Measurements from ENCODE around the gene ERC2. TPM values are rescaled to one million over a fixed set of nuclear protein-coding genes. Genes with fewer than 3 reads are reported as not detected.

Gene ERC2
- polyA plus RNA-seq, 3 donors, result not detected

- H3K27me3 Mint-ChIP-seq (ENCODE audit: low read depth in 3 of 3), result peaks cover 66 to 84% (median 73%) of the 10 kb centered on the region in 3 donors
- Histone ChIP-seq H3K4me2 (replicated peaks; ENCODE audit: extremely low read depth, low read length, poor library complexity, severe bottlenecking) (no peak overlapping the region), H3K9me3 (replicated peaks in 1 of 2; ENCODE audit: control insufficient read depth in 1 of 2, insufficient read depth in 1 of 2, low read length in 2 of 2) (peaks cover 0 to 33% of the 10 kb centered on the region in 2 donors), H3K9ac (ENCODE audit: insufficient read depth, low read length, poor library complexity, severe bottlenecking) (no peak overlapping the region), H3K79me2 (ENCODE audit: insufficient read depth, low read length) (no peaks in the 10 kb centered on the region), H3K27me3 (ENCODE audit: control insufficient read depth in 2 of 2, insufficient read depth in 2 of 2, low read length in 2 of 2) (peaks cover 47 to 81% of the 10 kb centered on the region in 2 donors), H3K27ac (ENCODE audit: low read depth in 1 of 2, low read length in 2 of 2) (no peak overlapping the region), H2AFZ (ENCODE audit: insufficient read depth, low read depth, low read length, poor library complexity, severe bottlenecking) (no peak overlapping the region), H3K4me3 (replicated peaks in 1 of 3; ENCODE audit: low read depth in 2 of 3, low read length in 3 of 3) (no peak overlapping the region), H3K36me3 (replicated peaks in 1 of 2; ENCODE audit: control insufficient read depth in 1 of 2, insufficient read depth in 2 of 2, low read length in 2 of 2) (no peaks in the 10 kb centered on the region), H3K4me1 (ENCODE audit: control insufficient read depth in 1 of 2, insufficient read depth in 2 of 2, low read length in 2 of 2) (peaks cover 12 to 14% of the 10 kb centered on the region in 2 donors), H4K20me1 (ENCODE audit: insufficient read depth, low read length) (no peaks in the 10 kb centered on the region)
- intact Hi-C loops (cut with micrococcal nuclease), result loop anchor here (5.0 to 10.0 kb wide), 3 partner anchors 233 to 763 kb away; no protein-coding TSS in a partner anchor
- TF ChIP-seq CTCF (IDR thresholded peaks at IDR 0.05), result no peak
- H3K4me1 Mint-ChIP-seq, result peaks cover 30% of the 10 kb centered on the region
- no peak for DNase-seq
- peaks cover 2 to 5% of the 10 kb centered on the region in 2 donors for H3K36me3 Mint-ChIP-seq
- H3K9me3 Mint-ChIP-seq, result peaks cover 0 to 19% (median 12%) of the 10 kb centered on the region in 7 donors
- 0% methylated on average over 12 of the region's 17 CpGs for WGBS (ENCODE audit: insufficient coverage)
- no peak overlapping the region for H3K27ac Mint-ChIP-seq
- H3K4me3 Mint-ChIP-seq, result peak overlapping the region in 1 of 2 donors; percentile 84
These were observed 978.5 kb downstream of the ERC2 start for GRCh38 chr3:55489798-55490132.

- WGBS (ENCODE audit: insufficient coverage), result 4% methylated on average over 21 of the region's 30 CpGs
- peak overlapping the region; percentile 65 to 84 for H3K4me3 Mint-ChIP-seq
- no peak overlapping the region for H3K27ac Mint-ChIP-seq
- peak overlapping the region; percentile 63 for H3K4me2 ChIP-seq (replicated peaks; ENCODE audit: extremely low read depth, low read length, poor library complexity, severe bottlenecking)
- no peak overlapping the region for H3K9ac ChIP-seq (ENCODE audit: insufficient read depth, low read length, poor library complexity, severe bottlenecking)
- H3K4me3 ChIP-seq (replicated peaks in 1 of 3; ENCODE audit: low read depth in 2 of 3, low read length in 3 of 3), result peak overlapping the region in 1 of 3 experiments; percentile 68
- no peaks in the 10 kb centered on the region for H4K20me1 ChIP-seq (ENCODE audit: insufficient read depth, low read length)
- H3K79me2 ChIP-seq (ENCODE audit: insufficient read depth, low read length), result no peaks in the 10 kb centered on the region
- DNase-seq, result peak in 2 of 3 donors; percentile 5 to 33
- H3K9me3 Mint-ChIP-seq, result peaks cover 0 to 19% (median 14%) of the 10 kb centered on the region in 7 donors
- no peaks in the 10 kb centered on the region for H3K36me3 ChIP-seq (replicated peaks in 1 of 2; ENCODE audit: control insufficient read depth in 1 of 2, insufficient read depth in 2 of 2, low read length in 2 of 2)
- H3K4me1 ChIP-seq (ENCODE audit: control insufficient read depth in 1 of 2, insufficient read depth in 2 of 2, low read length in 2 of 2), result peaks cover 12 to 14% of the 10 kb centered on the region in 2 donors
- peaks cover 30% of the 10 kb centered on the region for H3K4me1 Mint-ChIP-seq
- H3K27me3 ChIP-seq (ENCODE audit: control insufficient read depth in 2 of 2, insufficient read depth in 2 of 2, low read length in 2 of 2), result peaks cover 59 to 93% of the 10 kb centered on the region in 2 donors
- no peak overlapping the region for H3K27ac ChIP-seq (ENCODE audit: low read depth in 1 of 2, low read length in 2 of 2)
- peak overlapping the region; percentile 66 for H2AFZ ChIP-seq (ENCODE audit: insufficient read depth, low read depth, low read length, poor library complexity, severe bottlenecking)
- TF ChIP-seq CTCF (IDR thresholded peaks at IDR 0.05), result no peak
- H3K27me3 Mint-ChIP-seq (ENCODE audit: low read depth in 3 of 3), result peaks cover 78 to 96% (median 85%) of the 10 kb centered on the region in 3 donors
- H3K36me3 Mint-ChIP-seq, result peaks cover 2 to 5% of the 10 kb centered on the region in 2 donors
- intact Hi-C loops (cut with micrococcal nuclease), result loop anchor here (5.0 to 10.0 kb wide), 3 partner anchors 234 to 764 kb away; no protein-coding TSS in a partner anchor
- H3K9me3 ChIP-seq (replicated peaks in 1 of 2; ENCODE audit: control insufficient read depth in 1 of 2, insufficient read depth in 1 of 2, low read length in 2 of 2), result peaks cover 0 to 39% of the 10 kb centered on the region in 2 donors
These were observed 979.7 kb downstream of the ERC2 start for GRCh38 chr3:55488398-55489055.

Data from CD14-positive monocyte (primary cell).